Upper lobe of left lung (tissue), 4 donors: ENCODE measurements around the gene TBC1D24.
"Not testable (repeated sequence)": the region's sequence is repeated elsewhere in the genome, so short reads cannot be mapped to it uniquely, and the experiment has no call there.

Experiments
- EP300 ChIP-seq, 4 donors: sonication (generic); formaldehyde crosslinking; IDR thresholded peaks; one replicate each; pipeline ENCODE4 v1.5.1; 2017; ENCODE audit warnings: antibody characterized with exemption in 4 of 4, control low read depth in 2 of 4
- POLR2A ChIP-seq, 4 donors: fragments of 450-650 bp; IDR thresholded peaks; one replicate each; pipeline ENCODE4 v1.5.1; 2016 to 2017; ENCODE audit warnings: antibody characterized with exemption in 4 of 4, mild to moderate bottlenecking in 2 of 4
- POLR2AphosphoS5 ChIP-seq, 2 donors: sonication (generic); formaldehyde crosslinking; IDR thresholded peaks; one replicate each; pipeline ENCODE4 v1.5.1; 2017; ENCODE audit warnings: antibody characterized with exemption in 2 of 2
- TF ChIP-seq, protein P1 (sequence below), 6 experiments: fragments of 450-650 bp in 4 of 6; fragments of 200-600 bp in 2 of 6; sonication (generic) in 2 of 6; IDR thresholded peaks; one replicate each; pipeline ENCODE4 v1.5.1; 2016 to 2019; ENCODE audit warnings: antibody characterized with exemption in 6 of 6

DNA sequence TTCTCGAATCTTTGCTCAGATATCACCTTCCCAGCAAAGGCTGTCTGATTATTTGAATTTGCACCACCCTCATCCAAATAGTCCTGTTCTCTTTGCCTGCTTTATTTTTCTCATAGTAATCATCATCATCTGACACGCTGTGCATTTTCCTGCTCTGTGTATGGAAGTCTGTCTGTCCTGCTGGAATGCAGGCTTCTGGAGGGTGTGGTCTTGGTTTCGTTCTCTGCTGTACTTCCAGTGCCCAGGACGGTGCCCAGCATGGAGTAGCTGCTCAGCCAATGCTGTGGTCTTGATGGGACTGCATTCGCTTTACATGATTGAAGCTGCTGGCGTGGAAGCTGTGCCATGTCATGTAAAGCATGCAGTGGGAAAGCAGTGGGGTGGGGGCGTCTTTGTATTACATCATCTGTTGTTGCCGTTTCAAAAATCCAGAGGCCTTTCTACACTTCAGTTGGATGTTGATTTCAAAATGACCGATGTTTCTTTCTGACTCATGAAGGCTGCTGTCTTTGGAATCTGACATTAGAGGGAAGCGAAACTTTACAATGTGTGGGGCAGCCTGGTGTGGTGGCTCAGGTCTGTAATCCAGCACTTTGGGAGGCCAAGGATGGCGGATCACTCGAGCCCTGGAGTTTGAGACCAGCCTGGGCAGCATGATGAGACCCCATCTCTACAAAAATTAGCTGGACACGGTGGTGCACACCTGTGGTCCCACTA is 79.9 kb downstream of the TBC1D24 start:
- not testable (repeated sequence) for TF ChIP-seq POLR2A, POLR2AphosphoS5, EP300 (IDR thresholded peaks at IDR 0.05)
- TF ChIP-seq, protein P1, sequence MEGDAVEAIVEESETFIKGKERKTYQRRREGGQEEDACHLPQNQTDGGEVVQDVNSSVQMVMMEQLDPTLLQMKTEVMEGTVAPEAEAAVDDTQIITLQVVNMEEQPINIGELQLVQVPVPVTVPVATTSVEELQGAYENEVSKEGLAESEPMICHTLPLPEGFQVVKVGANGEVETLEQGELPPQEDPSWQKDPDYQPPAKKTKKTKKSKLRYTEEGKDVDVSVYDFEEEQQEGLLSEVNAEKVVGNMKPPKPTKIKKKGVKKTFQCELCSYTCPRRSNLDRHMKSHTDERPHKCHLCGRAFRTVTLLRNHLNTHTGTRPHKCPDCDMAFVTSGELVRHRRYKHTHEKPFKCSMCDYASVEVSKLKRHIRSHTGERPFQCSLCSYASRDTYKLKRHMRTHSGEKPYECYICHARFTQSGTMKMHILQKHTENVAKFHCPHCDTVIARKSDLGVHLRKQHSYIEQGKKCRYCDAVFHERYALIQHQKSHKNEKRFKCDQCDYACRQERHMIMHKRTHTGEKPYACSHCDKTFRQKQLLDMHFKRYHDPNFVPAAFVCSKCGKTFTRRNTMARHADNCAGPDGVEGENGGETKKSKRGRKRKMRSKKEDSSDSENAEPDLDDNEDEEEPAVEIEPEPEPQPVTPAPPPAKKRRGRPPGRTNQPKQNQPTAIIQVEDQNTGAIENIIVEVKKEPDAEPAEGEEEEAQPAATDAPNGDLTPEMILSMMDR (IDR thresholded peaks at IDR 0.05), result not testable (repeated sequence)
